Mesendoderm (in vitro differentiated cells): Measurements from ENCODE around the gene SELENBP1.

Experiments
- DNase-seq: peaks from one replicate; pipeline ENCODE4 v3.0.0; 2013
- H2AK5ac ChIP-seq: 2 replicates; pipeline ENCODE4 v1.6.1; 2013; ENCODE audit warnings: low read length, inconsistent platforms
- H2BK120ac ChIP-seq: 2 replicates; pipeline ENCODE4 v1.6.1; 2013; ENCODE audit warnings: low read depth, mild to moderate bottlenecking, low read length, moderate library complexity, mixed read lengths
- H2BK15ac ChIP-seq: replicated peaks from 2 replicates; pipeline ENCODE4 v1.6.1; 2013; ENCODE audit warnings: low read depth, mild to moderate bottlenecking, moderate library complexity
- H2BK5ac ChIP-seq: 2 replicates; pipeline ENCODE4 v1.6.1; 2013; ENCODE audit warnings: low read length, inconsistent platforms
- H3K18ac ChIP-seq: 2 replicates; pipeline ENCODE4 v1.6.1; 2013; ENCODE audit warnings: mild to moderate bottlenecking, low read length, mixed read lengths
- H3K23ac ChIP-seq: one replicate; pipeline ENCODE4 v1.6.1; 2013; ENCODE audit warnings: low read length
- H3K27ac ChIP-seq: 2 replicates; pipeline ENCODE4 v1.5.1; 2013; ENCODE audit warnings: low read depth, mild to moderate bottlenecking, inconsistent platforms, low read length, moderate library complexity
- H3K27me3 ChIP-seq: 2 replicates; pipeline ENCODE4 v1.6.1; 2013; ENCODE audit warnings: low read length, control low read depth, mild to moderate bottlenecking, inconsistent platforms; ENCODE audit not compliant: insufficient read depth, poor library complexity
- H3K36me3 ChIP-seq: 2 replicates; pipeline ENCODE4 v1.6.1; 2013; ENCODE audit warnings: low read length, inconsistent platforms; ENCODE audit not compliant: control insufficient read depth, insufficient read depth
- H3K4ac ChIP-seq: one replicate; pipeline ENCODE4 v1.6.1; 2013; ENCODE audit warnings: low read depth, mild to moderate bottlenecking, low read length, moderate library complexity
- H3K4me1 ChIP-seq: 2 replicates; pipeline ENCODE4 v1.6.1; 2013; ENCODE audit warnings: low read depth, low read length, inconsistent platforms; ENCODE audit not compliant: control insufficient read depth
- H3K4me2 ChIP-seq: 2 replicates; pipeline ENCODE4 v1.6.1; 2013; ENCODE audit warnings: low read length
- H3K4me3 ChIP-seq: 2 replicates; pipeline ENCODE4 v1.5.1; 2013; ENCODE audit warnings: mild to moderate bottlenecking, low read length
- H3K56ac ChIP-seq: one replicate; pipeline ENCODE4 v1.6.1; 2013; ENCODE audit warnings: low read length
- H3K79me1 ChIP-seq: 2 replicates; pipeline ENCODE4 v1.6.1; 2013; ENCODE audit warnings: low read length, inconsistent platforms
- H3K79me2 ChIP-seq: 2 replicates; pipeline ENCODE4 v1.6.1; 2013; ENCODE audit warnings: mild to moderate bottlenecking, low read length; ENCODE audit not compliant: control insufficient read depth, insufficient read depth
- H3K9ac ChIP-seq: 2 replicates; pipeline ENCODE4 v1.6.1; 2013; ENCODE audit warnings: low read length, inconsistent platforms
- H4K5ac ChIP-seq: one replicate; pipeline ENCODE4 v1.6.1; 2013; ENCODE audit warnings: low read length
- H4K8ac ChIP-seq: one replicate; pipeline ENCODE4 v1.6.1; 2013; ENCODE audit warnings: low read depth, mild to moderate bottlenecking, control low read depth, low read length, moderate library complexity
- WGBS: extraction: QIAGEN DNeasy Blood & Tissue Kit; methylation state at CpG from one replicate; pipeline ENCODE4 v1.1.7; 2013; ENCODE audit warnings: low lambda C conversion rate, missing lambda C conversion rate; ENCODE audit not compliant: insufficient coverage; ENCODE audit errors: extremely low coverage; 5-methylcytosine and 5-hydroxymethylcytosine counted together

The SELENBP1 gene

DNA sequence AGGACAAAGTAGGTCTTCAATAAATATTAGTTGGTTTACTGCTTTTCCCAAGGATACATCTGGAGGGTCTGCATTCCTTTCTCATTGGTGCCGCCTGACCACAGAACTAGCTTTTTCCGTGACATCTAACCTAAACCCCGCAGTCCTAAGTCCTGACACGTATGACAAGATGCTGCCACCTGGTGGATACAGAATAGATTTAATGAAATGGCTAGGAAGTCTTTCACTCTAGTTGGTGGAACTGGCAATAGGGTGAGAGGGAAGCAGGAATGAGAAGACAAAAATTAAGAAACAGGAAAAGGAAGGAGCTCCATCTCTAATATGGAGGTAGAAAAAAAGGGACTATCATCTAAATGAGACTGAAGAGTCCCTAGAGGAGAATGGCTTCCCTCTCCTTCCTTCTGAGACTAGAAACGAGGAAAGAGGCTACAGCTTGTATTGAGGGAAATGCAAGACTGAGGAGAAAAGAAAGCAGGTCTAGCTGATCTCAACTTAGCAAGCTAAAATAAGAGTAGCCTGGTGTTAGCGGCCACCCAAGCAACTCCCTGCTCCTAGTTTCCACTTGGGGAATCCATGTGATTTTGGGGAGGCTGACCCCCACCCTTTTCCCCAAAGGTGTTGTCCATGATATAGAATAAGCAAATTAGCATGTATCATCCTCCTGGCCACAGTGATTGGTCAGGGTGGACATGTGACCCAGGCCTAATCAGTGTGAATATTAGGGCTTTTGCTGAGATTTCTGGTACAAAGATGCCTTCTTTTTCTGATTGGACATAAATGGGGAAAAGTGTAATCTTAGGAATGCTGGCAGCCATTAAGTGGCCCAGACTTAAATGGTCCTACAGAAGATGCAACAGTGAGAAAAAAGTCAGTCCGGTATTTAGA is 31.4 kb downstream of the SELENBP1 start:
- Histone ChIP-seq H3K27ac (no peak overlapping the region), H3K4ac (no peak overlapping the region), H2BK5ac (no peak overlapping the region), H3K56ac (no peak overlapping the region), H3K23ac (no peak overlapping the region), H2BK15ac (no peak overlapping the region), H3K4me2 (no peak overlapping the region), H3K27me3 (no peaks in the 10 kb centered on the region), H4K8ac (no peak overlapping the region), H3K4me1 (peaks cover 3% of the 10 kb centered on the region), H3K79me1 (peaks cover 7% of the 10 kb centered on the region), H3K79me2 (peaks cover 6% of the 10 kb centered on the region), H3K36me3 (peaks cover 4% of the 10 kb centered on the region), H4K5ac (no peak overlapping the region), H2BK120ac (no peak overlapping the region), H3K9ac (no peak overlapping the region), H3K18ac (no peak overlapping the region), H2AK5ac (no peak overlapping the region), H3K4me3 (no peak overlapping the region)
- no CpG with 5 or more reads among the region's 7 CpGs for WGBS
- DNase-seq, result peak; percentile 96

DNA sequence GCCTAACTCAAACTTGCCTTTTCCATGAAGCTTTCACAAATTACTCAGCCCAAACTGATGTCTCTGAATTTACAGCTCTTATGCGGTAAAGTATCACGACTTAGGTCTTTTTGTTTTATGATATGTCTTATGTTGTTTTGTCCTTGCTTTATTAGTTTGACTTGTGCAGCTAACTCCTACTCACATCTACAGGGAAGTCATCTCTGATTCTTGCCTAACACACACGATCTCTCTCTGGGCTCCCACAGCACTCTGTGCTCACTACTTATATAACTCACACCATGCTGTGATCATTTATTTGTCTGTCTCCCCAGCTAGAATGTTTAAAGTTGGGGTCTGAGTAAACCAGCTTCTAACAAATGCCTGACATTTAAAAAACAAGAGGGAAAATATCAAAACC is 35.9 kb downstream of the SELENBP1 start:
- Histone ChIP-seq H3K36me3 (no peaks in the 10 kb centered on the region), H3K4me1 (no peaks in the 10 kb centered on the region), H4K8ac (no peak overlapping the region), H2AK5ac (no peak overlapping the region), H3K79me2 (no peaks in the 10 kb centered on the region), H3K9ac (no peak overlapping the region), H3K27me3 (no peaks in the 10 kb centered on the region), H3K18ac (no peak overlapping the region), H2BK15ac (no peak overlapping the region), H3K23ac (no peak overlapping the region), H3K79me1 (no peaks in the 10 kb centered on the region), H4K5ac (no peak overlapping the region), H3K56ac (no peak overlapping the region), H3K4me3 (no peak overlapping the region), H2BK120ac (no peak overlapping the region), H3K4ac (no peak overlapping the region), H3K27ac (no peak overlapping the region), H3K4me2 (no peak overlapping the region), H2BK5ac (no peak overlapping the region)
- no peak for DNase-seq
- WGBS, result no CpG with 5 or more reads among the region's 3 CpGs

DNA sequence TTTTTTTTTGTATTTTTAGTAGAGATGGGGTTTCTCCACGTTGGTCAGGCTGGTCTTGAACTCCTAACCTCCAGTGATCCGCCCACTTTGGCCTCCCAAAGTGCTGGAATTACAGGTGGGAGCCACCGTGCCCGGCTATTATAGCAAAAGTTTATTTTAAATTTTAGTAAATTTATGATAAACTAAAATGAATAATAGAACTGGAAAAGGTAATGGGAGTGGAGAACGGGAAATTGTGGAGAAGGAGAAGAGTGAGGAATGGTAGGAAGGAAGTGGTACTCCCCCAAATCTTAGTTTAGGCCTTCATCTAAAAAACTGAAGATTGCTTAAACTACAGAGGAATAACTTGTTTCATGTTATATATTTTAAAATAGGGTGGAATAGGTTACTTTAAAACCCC is 37.7 kb downstream of the SELENBP1 start:
- no peak overlapping the region for H3K27ac ChIP-seq
- H4K5ac ChIP-seq, result no peak overlapping the region
- H3K27me3 ChIP-seq, result no peaks in the 10 kb centered on the region
- no peak overlapping the region for H2AK5ac ChIP-seq
- H4K8ac ChIP-seq, result no peak overlapping the region
- H2BK15ac ChIP-seq, result no peak overlapping the region
- H3K4me3 ChIP-seq, result no peak overlapping the region
- H2BK120ac ChIP-seq, result no peak overlapping the region
- H3K9ac ChIP-seq, result no peak overlapping the region
- H3K79me1 ChIP-seq, result no peaks in the 10 kb centered on the region
- no peak overlapping the region for H2BK5ac ChIP-seq
- no peaks in the 10 kb centered on the region for H3K4me1 ChIP-seq
- no peak overlapping the region for H3K4ac ChIP-seq
- no peaks in the 10 kb centered on the region for H3K79me2 ChIP-seq
- no peak overlapping the region for H3K18ac ChIP-seq
- no peak overlapping the region for H3K23ac ChIP-seq
- DNase-seq, result no peak
- no peak overlapping the region for H3K4me2 ChIP-seq
- WGBS, result 100% methylated on average over 1 of the region's 5 CpGs
- no peaks in the 10 kb centered on the region for H3K36me3 ChIP-seq
- H3K56ac ChIP-seq, result no peak overlapping the region

DNA sequence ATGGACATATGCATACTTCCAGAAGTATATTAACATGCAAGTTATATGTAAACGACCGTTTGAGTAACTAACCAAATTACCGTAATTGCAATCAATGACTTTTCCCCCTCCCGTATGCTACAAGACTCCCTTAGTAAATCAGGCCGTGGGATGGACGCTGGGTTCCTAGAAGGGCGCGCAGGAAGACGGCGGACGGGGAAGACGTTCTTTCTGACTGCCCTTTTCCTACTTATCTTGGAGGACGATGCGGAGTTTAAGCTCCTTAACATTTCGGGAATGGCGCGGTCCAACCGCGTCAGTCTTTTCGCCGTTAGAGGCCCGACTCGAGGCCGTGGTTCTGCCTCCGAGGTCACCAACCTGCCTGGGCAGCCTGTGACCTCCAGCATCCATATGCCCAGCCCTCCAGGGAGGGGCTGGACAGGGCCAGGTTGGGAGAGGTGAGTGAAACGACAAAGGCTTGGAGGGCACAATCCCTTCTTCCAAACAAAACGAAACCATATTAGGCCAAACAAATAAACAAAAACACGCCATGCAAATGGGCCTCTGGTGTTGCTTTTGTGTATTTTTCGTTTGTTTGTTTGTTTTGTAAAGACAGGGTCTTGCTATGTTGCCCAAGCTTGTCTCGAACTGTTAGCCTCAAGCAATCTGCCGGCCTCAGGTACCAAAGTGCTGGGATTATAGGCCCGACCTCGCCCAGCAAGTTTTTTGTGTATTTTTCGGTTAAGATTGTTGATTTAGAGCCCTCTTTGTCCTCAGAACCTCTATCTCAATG is 44.4 kb downstream of the SELENBP1 start:
- Histone ChIP-seq H4K8ac (no peak overlapping the region), H3K9ac (peak overlapping the region; percentile 82), H3K56ac (peak overlapping the region; percentile 76), H3K27me3 (no peaks in the 10 kb centered on the region), H3K27ac (no peak overlapping the region), H4K5ac (peak overlapping the region; percentile 59), H3K4ac (no peak overlapping the region), H2AK5ac (no peak overlapping the region), H3K23ac (no peak overlapping the region), H3K36me3 (no peaks in the 10 kb centered on the region), H3K79me2 (peaks cover 7% of the 10 kb centered on the region), H3K4me3 (peak overlapping the region; percentile 55), H3K79me1 (peaks cover 8% of the 10 kb centered on the region), H3K4me2 (peak overlapping the region; percentile 75), H2BK120ac (no peak overlapping the region), H3K18ac (no peak overlapping the region), H2BK15ac (no peak overlapping the region), H3K4me1 (peaks cover 4% of the 10 kb centered on the region), H2BK5ac (no peak overlapping the region)
- DNase-seq, result peak; percentile 63
- no CpG with 5 or more reads among the region's 34 CpGs for WGBS

DNA sequence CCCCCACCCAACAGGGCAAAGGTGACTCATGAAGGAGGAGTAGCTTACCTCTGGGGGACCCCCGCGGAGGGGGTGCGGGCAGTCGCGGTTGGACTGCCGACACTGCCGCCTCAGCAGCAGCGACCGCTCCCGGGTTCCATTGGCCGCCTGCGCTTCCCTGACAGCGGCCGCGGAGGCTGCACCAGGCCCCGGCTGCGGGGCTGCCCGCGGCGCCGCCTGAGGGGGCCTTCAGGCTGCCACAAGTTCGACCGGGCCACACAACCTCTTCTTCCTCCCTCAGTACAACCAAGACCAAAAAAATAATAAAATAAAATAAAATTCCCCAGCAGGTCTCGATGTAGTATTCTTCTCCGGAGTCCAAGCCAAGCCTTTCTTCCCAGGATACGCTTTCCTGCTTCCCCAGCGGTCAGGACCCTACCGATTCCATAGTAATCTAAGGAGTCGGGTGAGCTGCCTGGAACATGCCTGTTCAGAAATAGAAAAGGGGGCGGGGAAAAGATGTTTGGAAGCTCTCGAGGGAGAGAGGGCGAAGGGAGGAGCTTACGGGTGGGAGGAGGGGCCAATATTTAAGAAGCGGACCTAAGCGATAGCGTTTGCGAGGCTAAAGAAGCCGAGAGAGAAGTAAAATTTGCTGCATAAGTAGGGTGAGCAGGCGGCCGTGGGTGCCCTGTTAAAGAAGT is 45.1 kb downstream of the SELENBP1 start, which contains the start of gene PI4KB:
PI4KB (minus strand) TSS at position 194 of the 680 bp plus-strand sequence. CDS start 10,935 bp downstream, outside the sequence.
- Histone ChIP-seq H3K4ac (no peak within 1 kb of the TSS), H2BK5ac (no peak within 1 kb of the TSS), H3K9ac (peak within 1 kb of the TSS; percentile 82), H3K79me2 (peaks cover 7% of the 10 kb centered on the region), H2AK5ac (no peak within 1 kb of the TSS), H3K18ac (peak within 1 kb of the TSS; percentile 34), H3K4me1 (peaks cover 4% of the 10 kb centered on the region), H4K8ac (peak within 1 kb of the TSS; percentile 3), H3K56ac (peak within 1 kb of the TSS; percentile 85), H3K23ac (no peak within 1 kb of the TSS), H3K27me3 (no peaks in the 10 kb centered on the region), H3K27ac (peak within 1 kb of the TSS; percentile 54), H2BK15ac (no peak within 1 kb of the TSS), H3K4me2 (peak within 1 kb of the TSS; percentile 95), H4K5ac (peak within 1 kb of the TSS; percentile 59), H2BK120ac (no peak within 1 kb of the TSS), H3K4me3 (peak within 1 kb of the TSS; percentile 55), H3K36me3 (no peaks in the 10 kb centered on the region), H3K79me1 (peaks cover 8% of the 10 kb centered on the region)
- peak; percentile 100 for DNase-seq
- WGBS, result no CpG with 5 or more reads among the region's 40 CpGs
